Measurements from ENCODE around the gene SGTA. TPM values are rescaled to one million over a fixed set of nuclear protein-coding genes. Genes with fewer than 3 reads are reported as not detected.
A peak's percentile ranks its signal among the peaks of the same experiment; 100 is the strongest.

Gene SGTA
- total and polyA plus RNA-seq, 9 of the 15 experiments (the other 6 are each of a cell fraction or from before 2014, with no cell fraction given) = 1.4 to 110 (median 49.9) TPM

DNA sequence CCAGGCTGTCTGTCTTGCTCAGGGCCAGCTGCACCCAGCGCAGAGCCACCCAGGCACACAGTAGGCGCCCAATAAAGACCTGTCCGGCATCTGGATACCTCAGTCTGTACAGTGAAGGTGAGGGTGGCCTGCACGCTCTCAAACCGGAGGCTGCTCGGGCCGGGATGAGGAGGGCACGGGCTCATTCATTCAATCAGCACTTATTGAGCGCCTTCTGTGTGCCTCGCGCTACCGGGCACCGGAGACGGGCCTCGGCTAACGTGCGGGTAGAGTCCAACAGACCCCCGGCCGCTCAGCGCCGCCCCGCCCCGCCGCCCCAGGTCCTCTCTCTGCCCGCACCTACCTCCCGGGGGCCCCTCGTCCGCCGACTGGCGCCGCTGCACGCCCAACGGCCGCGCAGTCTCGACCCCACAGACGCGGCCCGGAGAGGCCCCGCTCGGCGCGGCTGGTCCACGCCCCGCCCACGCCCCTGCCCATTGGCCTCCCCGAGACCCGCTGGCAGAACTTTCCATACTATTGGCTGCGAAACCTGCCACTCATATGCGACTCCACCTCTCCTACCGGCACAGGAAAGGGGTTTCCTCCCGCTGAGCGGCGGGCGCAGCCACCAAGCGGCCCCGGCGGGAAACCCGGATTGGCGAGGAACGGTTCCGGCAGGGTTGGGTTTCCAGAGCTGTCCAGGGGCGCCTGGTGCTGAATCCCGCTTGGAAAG lies 43.3 kb downstream of the SGTA start, which contains the start of gene SLC39A3 (continued):
- TF ChIP-seq ZNF224 (CRISPR knock-in tag; IDR thresholded peaks at IDR 0.05) (peak; percentile 91; the same call in 1 of the 2 replicates), GABPA (tag; conservative IDR thresholded peaks at IDR 0.05; ENCODE audit: low read depth) (peak; percentile 97), MECOM (CRISPR knock-in tag; IDR thresholded peaks at IDR 0.05) (peak; percentile 80; the same call in 1 of the 2 replicates), CHD4 (IDR thresholded peaks at IDR 0.05; ENCODE audit: insufficient read depth, insufficient replicate concordance, low read depth, low read length, poor library complexity, severe bottlenecking) (no peak), L3MBTL2 (IDR thresholded peaks at IDR 0.05) (peak; percentile 20; the same call in 1 of the 2 replicates), MAZ (CRISPR knock-in tag; conservative IDR thresholded peaks at IDR 0.05 in 1 of 2, IDR thresholded peaks at IDR 0.05 in 1 of 2) (peak; percentile 77 to 97), CTBP1 (IDR thresholded peaks at IDR 0.05; ENCODE audit: borderline replicate concordance) (peak; percentile 86), HDAC8 (tag; IDR thresholded peaks at IDR 0.05) (peak; percentile 81; the same call in 1 of the 2 replicates), SREBF1 (IDR thresholded peaks at IDR 0.05; ENCODE audit: borderline replicate concordance, low read depth, low read length) (peak; percentile 64; the same call in 1 of the 2 replicates), CC2D1A (IDR thresholded peaks at IDR 0.05) (peak; percentile 28; the same call in 1 of the 2 replicates), CBX3 (IDR thresholded peaks at IDR 0.05; ENCODE audit: borderline replicate concordance in 1 of 2, low read length in 2 of 2) (peak in 1 of 2 experiments; percentile 56; a peak in 1 of 3 replicates), SIN3A (IDR thresholded peaks at IDR 0.05; ENCODE audit: borderline replicate concordance in 2 of 2, control insufficient read depth in 1 of 2, low read depth in 2 of 2, low read length in 2 of 2) (peak; percentile 97 to 98), ZNF184 (CRISPR knock-in tag; IDR thresholded peaks at IDR 0.05) (no peak), ZNF561 (CRISPR knock-in tag; conservative IDR thresholded peaks at IDR 0.05) (no peak), HCFC1 (IDR thresholded peaks at IDR 0.05; ENCODE audit: low read depth, low read length) (peak; percentile 92), NR2F6 (CRISPR knock-in tag; IDR thresholded peaks at IDR 0.05) (0 out of 2 replicates have a peak, but pooled peaks have one; percentile 19), ZNF12 (CRISPR knock-in tag; IDR thresholded peaks at IDR 0.05) (peak; percentile 80; the same call in 1 of the 2 replicates), XRCC3 (IDR thresholded peaks at IDR 0.05) (no peak), PHTF2 (CRISPR knock-in tag; IDR thresholded peaks at IDR 0.05) (no peak), OTX1 (CRISPR knock-in tag; IDR thresholded peaks at IDR 0.05) (no peak)
- TF ChIP-seq, protein P1, sequence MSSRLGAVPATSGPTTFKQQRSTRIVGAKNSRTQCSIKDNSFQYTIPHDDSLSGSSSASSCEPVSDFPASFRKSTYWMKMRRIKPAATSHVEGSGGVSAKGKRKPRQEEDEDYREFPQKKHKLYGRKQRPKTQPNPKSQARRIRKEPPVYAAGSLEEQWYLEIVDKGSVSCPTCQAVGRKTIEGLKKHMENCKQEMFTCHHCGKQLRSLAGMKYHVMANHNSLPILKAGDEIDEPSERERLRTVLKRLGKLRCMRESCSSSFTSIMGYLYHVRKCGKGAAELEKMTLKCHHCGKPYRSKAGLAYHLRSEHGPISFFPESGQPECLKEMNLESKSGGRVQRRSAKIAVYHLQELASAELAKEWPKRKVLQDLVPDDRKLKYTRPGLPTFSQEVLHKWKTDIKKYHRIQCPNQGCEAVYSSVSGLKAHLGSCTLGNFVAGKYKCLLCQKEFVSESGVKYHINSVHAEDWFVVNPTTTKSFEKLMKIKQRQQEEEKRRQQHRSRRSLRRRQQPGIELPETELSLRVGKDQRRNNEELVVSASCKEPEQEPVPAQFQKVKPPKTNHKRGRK (tag; IDR thresholded peaks at IDR 0.05) = no peak
- TF ChIP-seq, protein P2, sequence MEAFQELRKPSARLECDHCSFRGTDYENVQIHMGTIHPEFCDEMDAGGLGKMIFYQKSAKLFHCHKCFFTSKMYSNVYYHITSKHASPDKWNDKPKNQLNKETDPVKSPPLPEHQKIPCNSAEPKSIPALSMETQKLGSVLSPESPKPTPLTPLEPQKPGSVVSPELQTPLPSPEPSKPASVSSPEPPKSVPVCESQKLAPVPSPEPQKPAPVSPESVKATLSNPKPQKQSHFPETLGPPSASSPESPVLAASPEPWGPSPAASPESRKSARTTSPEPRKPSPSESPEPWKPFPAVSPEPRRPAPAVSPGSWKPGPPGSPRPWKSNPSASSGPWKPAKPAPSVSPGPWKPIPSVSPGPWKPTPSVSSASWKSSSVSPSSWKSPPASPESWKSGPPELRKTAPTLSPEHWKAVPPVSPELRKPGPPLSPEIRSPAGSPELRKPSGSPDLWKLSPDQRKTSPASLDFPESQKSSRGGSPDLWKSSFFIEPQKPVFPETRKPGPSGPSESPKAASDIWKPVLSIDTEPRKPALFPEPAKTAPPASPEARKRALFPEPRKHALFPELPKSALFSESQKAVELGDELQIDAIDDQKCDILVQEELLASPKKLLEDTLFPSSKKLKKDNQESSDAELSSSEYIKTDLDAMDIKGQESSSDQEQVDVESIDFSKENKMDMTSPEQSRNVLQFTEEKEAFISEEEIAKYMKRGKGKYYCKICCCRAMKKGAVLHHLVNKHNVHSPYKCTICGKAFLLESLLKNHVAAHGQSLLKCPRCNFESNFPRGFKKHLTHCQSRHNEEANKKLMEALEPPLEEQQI (IDR thresholded peaks at IDR 0.05) = peak; percentile 89; the same call in 1 of the 2 replicates

All from K562 (cell line).